K562 (cell line): ENCODE data around the gene ZNF273. TPM values are rescaled to one million over a fixed set of nuclear protein-coding genes. Genes with fewer than 3 reads are reported as not detected.

Experiments
- ATAC-seq: fragments of 200-7000 bp; cut with Tn5 transposase; 3 replicates; pipeline ENCODE4 v1.9.1; 2020; ENCODE audit warnings: moderate library complexity
- BruUV-seq: library from RNA; stranded (reverse); fragments of 400-500 nt; replicated peaks from 2 replicates; lab custom pipeline; 2021; lab: Mats Ljungman, UMichigan
- CTCF ChIA-PET: fragments of 300-600 bp; formaldehyde crosslinking; extraction: SDS; loops from one replicate; lab custom pipeline; 2021; ENCODE audit warnings: low intra/inter-chr PET ratio; lab: Yijun Ruan, JAX
- POLR2A ChIA-PET: fragments of 300-600, 350-650 bp; sonication (Branson Sonifier 250); formaldehyde crosslinking; extraction: SDS; loops from one replicate; lab custom pipeline; 2021; ENCODE audit warnings: antibody characterized with exemption, inconsistent platforms; lab: Yijun Ruan, JAX
- DNase-seq, 4 experiments: peaks; one replicate each; pipeline versions ENCODE4 v3.0.0 to v3.0.0-alpha.2; 2011 to 2018; ENCODE audit warnings: low spot score in 3 of 4, mixed read lengths in 3 of 4; ENCODE audit errors: extremely low read depth in 1 of 4
- FAIRE-seq: peaks from 2 replicates; lab custom pipeline; 2011; peaks lifted over from hg19 to GRCh38; lab: Jason Lieb, UNC
- H2AFZ ChIP-seq: 2 replicates; pipeline ENCODE4 v1.6.0; 2011; ENCODE audit warnings: low read depth, low read length, control low read depth, inconsistent platforms
- H3K27ac ChIP-seq: fragments of 200-600 bp; 3 replicates; pipeline ENCODE4 v1.8.0; 2011; ENCODE audit warnings: low read depth, mild to moderate bottlenecking, control low read depth, inconsistent platforms, low read length, moderate library complexity, mixed read lengths; ENCODE audit errors: extremely low read depth
- H3K27me3 ChIP-seq, 2 experiments: fragments of 300-600 bp in 1 of 2; 2 replicates in 1 of 2; 3 replicates in 1 of 2; pipeline versions ENCODE4 v1.6.0 to v1.8.0; 2011; ENCODE audit warnings: inconsistent platforms in 2 of 2, low read length in 2 of 2, mild to moderate bottlenecking in 1 of 2, mixed read lengths in 1 of 2, moderate library complexity in 1 of 2; ENCODE audit not compliant: control insufficient read depth in 2 of 2, insufficient read depth in 2 of 2
- H3K36me3 ChIP-seq: fragments of 300-600 bp; 3 replicates; pipeline ENCODE4 v1.8.0; 2011; ENCODE audit warnings: mild to moderate bottlenecking, low read length, inconsistent platforms; ENCODE audit not compliant: control insufficient read depth, insufficient read depth
- H3K4me1 ChIP-seq, 2 experiments: fragments of 200-600 bp in 1 of 2; replicated peaks in 1 of 2; 2 replicates in 1 of 2; 3 replicates in 1 of 2; pipeline versions ENCODE4 v1.5.1 to v1.8.0; 2011; ENCODE audit warnings: inconsistent platforms in 2 of 2, low read length in 2 of 2, mild to moderate bottlenecking in 1 of 2, mixed read lengths in 1 of 2, moderate library complexity in 1 of 2; ENCODE audit not compliant: control insufficient read depth in 2 of 2, insufficient read depth in 2 of 2
- H3K4me2 ChIP-seq: 2 replicates; pipeline ENCODE4 v1.6.1; 2011; ENCODE audit warnings: low read length, control low read depth, inconsistent platforms, mixed read lengths; ENCODE audit not compliant: insufficient read depth
- H3K4me3 ChIP-seq: fragments of 200-600 bp; sonication (generic), shearing (Covaris generic); 2 replicates; pipeline ENCODE4 v1.5.1; 2016; ENCODE audit warnings: control low read depth, inconsistent platforms
- H3K79me2 ChIP-seq: fragments of 200-600 bp; 3 replicates; pipeline ENCODE4 v1.8.0; 2011; ENCODE audit warnings: low read length, inconsistent platforms; ENCODE audit not compliant: control insufficient read depth, insufficient read depth
- H3K9ac ChIP-seq, 2 experiments: 2 replicates each; pipeline versions ENCODE4 v1.6.0 to v1.6.1; 2011; ENCODE audit warnings: low read depth in 2 of 2, low read length in 2 of 2, control low read depth in 1 of 2, inconsistent platforms in 1 of 2, mild to moderate bottlenecking in 1 of 2, mixed read lengths in 1 of 2; ENCODE audit not compliant: insufficient read depth in 1 of 2
- H3K9me1 ChIP-seq: one replicate; pipeline ENCODE4 v1.6.0; 2011; ENCODE audit warnings: inconsistent platforms, mild to moderate bottlenecking, low read length, moderate library complexity; ENCODE audit not compliant: control insufficient read depth, insufficient read depth
- H3K9me3 ChIP-seq: replicated peaks from 2 replicates; pipeline ENCODE4 v1.5.1; 2011; ENCODE audit warnings: low read depth, low read length, inconsistent platforms; ENCODE audit not compliant: control insufficient read depth, insufficient read depth
- H4K20me1 ChIP-seq: replicated peaks from 2 replicates; pipeline ENCODE4 v1.6.1; 2011; ENCODE audit warnings: low read length, inconsistent platforms, mixed read lengths; ENCODE audit not compliant: control insufficient read depth, insufficient read depth
- CBX5 ChIP-seq: IDR thresholded peaks from 2 replicates; pipeline ENCODE4 v1.6.1; 2014; ENCODE audit warnings: low read depth, borderline replicate concordance
- CEBPG ChIP-seq, 3 experiments: fragments of 200-800 bp in 1 of 3; sonication (Bioruptor generic) in 1 of 3; sonication (generic) in 1 of 3; formaldehyde crosslinking in 1 of 3; IDR thresholded peaks in 2 of 3; conservative IDR thresholded peaks in 1 of 3; 2 replicates each; pipeline versions ENCODE4 v1.6.1 to v1.8.0; 2016 to 2022; ENCODE audit warnings: missing compliant biosample characterization in 2 of 3, missing genetic modification characterization in 2 of 3, mild to moderate bottlenecking in 1 of 3, missing genetic modification reagents in 1 of 3
- FOXK1 ChIP-seq: sonication (generic); formaldehyde crosslinking; IDR thresholded peaks from 2 replicates; pipeline ENCODE4 v1.8.0; 2022; ENCODE audit warnings: missing genetic modification reagents, mild to moderate bottlenecking, borderline replicate concordance
- MAX ChIP-seq: sonication (generic); formaldehyde crosslinking; IDR thresholded peaks from 2 replicates; pipeline ENCODE4 v1.9.0; 2022; ENCODE audit warnings: mild to moderate bottlenecking, missing genetic modification reagents
- PKNOX1 ChIP-seq: fragments of 450-650 bp; IDR thresholded peaks from 2 replicates; pipeline ENCODE4 v1.6.1; 2016
- RAD21 ChIP-seq, 2 experiments: fragments of 250-450 bp in 1 of 2; fragments of 450-650 bp in 1 of 2; sonication (Bioruptor Pico) in 1 of 2; formaldehyde crosslinking in 1 of 2; IDR thresholded peaks in 1 of 2; conservative IDR thresholded peaks in 1 of 2; 2 replicates each; pipeline versions ENCODE4 v1.4.0 to v1.8.0; 2020 to 2022; ENCODE audit warnings: mild to moderate bottlenecking in 2 of 2, moderate library complexity in 1 of 2
- SMARCE1 ChIP-seq: fragments of 450-650 bp; IDR thresholded peaks from 2 replicates; pipeline ENCODE4 v1.7.1; 2016; ENCODE audit warnings: mild to moderate bottlenecking
- SRSF9 ChIP-seq: fragments of 200-400 bp; formaldehyde crosslinking; IDR thresholded peaks from 2 replicates; pipeline ENCODE4 v1.6.1; 2017; ENCODE audit warnings: low read depth, low read length, borderline replicate concordance
- ZNF282 ChIP-seq: sonication (generic); formaldehyde crosslinking; IDR thresholded peaks from 2 replicates; pipeline ENCODE4 v1.8.1; 2023; ENCODE audit warnings: missing genetic modification reagents
- WGBS: fragments of 100-300 bp; shearing (Covaris generic); methylation state at CpG from one replicate; pipeline ENCODE4 v1.1.6; 2016; ENCODE audit warnings: low coverage, mixed read lengths; ENCODE audit not compliant: insufficient coverage; ENCODE audit errors: missing lambda C conversion rate; 5-methylcytosine and 5-hydroxymethylcytosine counted together
- in situ Hi-C: fragments of 300-500 bp; cut with MboI; formaldehyde crosslinking; loops from 4 replicates; pipeline ENCODE4 v1.15.0; 2018; ENCODE audit warnings: inconsistent platforms, mixed read lengths
- intact Hi-C: fragments of 100-400 bp; cut with micrococcal nuclease; formaldehyde crosslinking; loops from 2 replicates; pipeline ENCODE4 v1.14.2; 2022
- polyA plus RNA-seq, 8 experiments: library from polyadenylated mRNA; depleted of rRNA in 4 of 8; stranded (reverse) in 5 of 8; unstranded in 3 of 8; fragments of >200 nt; fragmentation: Nextera tagmentation in 2 of 8; fragmentation: Illumina TruSeq in 1 of 8; extraction: Ambion mirVana in 2 of 8; extraction: Trizol in 1 of 8; gene quantifications; 2 replicates each; pipeline versions ENCODE4 v1.2.1 to v1.2.3, GENCODE V29; 2011 to 2014; ENCODE audit warnings: inconsistent platforms in 1 of 8, missing spikeins in 1 of 8
- total RNA-seq, 7 experiments: library from RNA; depleted of rRNA in 6 of 7; stranded (reverse); fragments of >200 nt in 6 of 7; fragmentation: Illumina TruSeq in 2 of 7; extraction: Trizol in 2 of 7; gene quantifications; 2 replicates each; pipeline versions ENCODE4 v1.2.1 to v1.2.3, GENCODE V29; 2011 to 2021; ENCODE audit warnings: low replicate concordance in 1 of 7
- TF ChIP-seq, protein P1 (sequence below): fragments of 150-350 bp; conservative IDR thresholded peaks from 2 replicates; pipeline ENCODE4 v1.6.1; 2014; ENCODE audit warnings: low read length

Gene ZNF273
- total and polyA plus RNA-seq, 9 of the 15 experiments (the other 6 are each of a cell fraction or from before 2014, with no cell fraction given): 13.3 to 37.0 (median 20.7) TPM

DNA sequence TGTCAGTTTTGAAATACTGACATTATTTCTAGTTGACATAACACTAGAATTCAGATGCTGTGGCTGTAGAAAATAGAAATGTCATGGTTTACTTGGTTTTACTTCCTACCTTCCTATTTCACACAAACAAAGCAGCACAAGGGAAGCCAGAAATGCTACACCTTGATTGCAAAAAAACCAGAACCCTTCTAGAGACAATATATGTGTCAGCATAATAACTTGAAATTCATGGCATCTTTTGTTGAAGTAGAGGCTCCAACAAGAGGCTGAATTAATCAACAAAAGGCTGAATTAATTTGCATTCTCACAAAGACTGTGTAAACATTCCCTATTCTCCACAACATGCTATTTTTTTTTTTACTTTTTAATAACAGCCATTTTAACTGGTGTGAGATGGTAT lies 62.5 kb downstream of the ZNF273 start (continued):
- TF ChIP-seq, protein P1, sequence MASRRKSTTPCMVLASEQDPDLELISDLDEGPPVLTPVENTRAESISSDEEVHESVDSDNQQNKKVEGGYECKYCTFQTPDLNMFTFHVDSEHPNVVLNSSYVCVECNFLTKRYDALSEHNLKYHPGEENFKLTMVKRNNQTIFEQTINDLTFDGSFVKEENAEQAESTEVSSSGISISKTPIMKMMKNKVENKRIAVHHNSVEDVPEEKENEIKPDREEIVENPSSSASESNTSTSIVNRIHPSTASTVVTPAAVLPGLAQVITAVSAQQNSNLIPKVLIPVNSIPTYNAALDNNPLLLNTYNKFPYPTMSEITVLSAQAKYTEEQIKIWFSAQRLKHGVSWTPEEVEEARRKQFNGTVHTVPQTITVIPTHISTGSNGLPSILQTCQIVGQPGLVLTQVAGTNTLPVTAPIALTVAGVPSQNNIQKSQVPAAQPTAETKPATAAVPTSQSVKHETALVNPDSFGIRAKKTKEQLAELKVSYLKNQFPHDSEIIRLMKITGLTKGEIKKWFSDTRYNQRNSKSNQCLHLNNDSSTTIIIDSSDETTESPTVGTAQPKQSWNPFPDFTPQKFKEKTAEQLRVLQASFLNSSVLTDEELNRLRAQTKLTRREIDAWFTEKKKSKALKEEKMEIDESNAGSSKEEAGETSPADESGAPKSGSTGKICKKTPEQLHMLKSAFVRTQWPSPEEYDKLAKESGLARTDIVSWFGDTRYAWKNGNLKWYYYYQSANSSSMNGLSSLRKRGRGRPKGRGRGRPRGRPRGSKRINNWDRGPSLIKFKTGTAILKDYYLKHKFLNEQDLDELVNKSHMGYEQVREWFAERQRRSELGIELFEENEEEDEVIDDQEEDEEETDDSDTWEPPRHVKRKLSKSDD: no peak
- no peak for TF ChIP-seq CEBPG (CRISPR knock-in tag; IDR thresholded peaks at IDR 0.05)
- TF ChIP-seq CEBPG (tag; conservative IDR thresholded peaks at IDR 0.05 in 1 of 2, IDR thresholded peaks at IDR 0.05 in 1 of 2): no peak
- TF ChIP-seq, all 486 proteins: peak for 4

DNA sequence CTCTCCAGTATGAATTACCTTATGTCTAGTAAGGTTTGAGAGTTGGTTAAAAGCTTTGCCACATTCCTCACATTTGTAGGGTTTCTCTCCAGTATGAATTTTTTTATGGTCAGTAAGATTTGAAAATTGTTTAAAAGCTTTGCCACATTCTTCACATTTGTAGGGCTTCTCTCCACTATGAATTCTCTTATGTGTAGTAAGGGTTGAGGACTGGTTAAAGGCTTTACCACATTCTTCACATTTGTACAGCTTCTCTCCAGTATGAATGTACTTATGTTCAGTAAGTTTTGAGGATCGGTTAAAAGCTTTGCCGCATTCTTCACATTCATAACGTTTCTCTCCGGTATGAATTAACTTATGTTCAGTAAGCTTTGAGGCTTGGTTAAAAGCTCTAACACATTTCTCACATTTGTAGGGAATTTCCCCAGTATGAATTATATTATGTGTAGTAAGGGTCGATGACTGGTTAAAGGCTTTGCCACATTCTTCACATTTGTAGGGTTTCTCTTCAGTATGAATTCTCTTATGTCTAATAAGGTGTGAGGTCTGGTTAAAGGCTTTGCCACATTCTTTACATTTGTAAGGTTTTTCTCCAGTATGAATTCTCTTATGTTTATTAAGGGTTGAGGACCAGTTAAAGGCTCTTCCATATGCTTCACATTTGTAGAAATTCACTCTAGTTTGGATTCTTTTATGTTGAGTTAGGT lies 75.6 kb downstream of the ZNF273 start:
- FAIRE-seq (peak; percentile 65), DNase-seq (no peak), ATAC-seq (no peak)
- Histone ChIP-seq H3K9me1 (no peaks in the 10 kb centered on the region), H3K9me3 (peaks cover 42% of the 10 kb centered on the region), H3K79me2 (no peaks in the 10 kb centered on the region), H2AFZ (no peak overlapping the region), H3K9ac (no peak overlapping the region), H3K36me3 (peaks cover 30% of the 10 kb centered on the region), H3K27ac (no peak overlapping the region), H3K4me3 (no peak overlapping the region), H3K4me2 (no peak overlapping the region), H3K4me1 (no peaks in the 10 kb centered on the region), H3K27me3 (no peaks in the 10 kb centered on the region), H4K20me1 (no peaks in the 10 kb centered on the region)
- POLR2A ChIA-PET: no interaction called here
- in situ Hi-C loops (no loop called here), intact Hi-C loops (no loop called here)
- WGBS: 73% methylated on average over 5 of the region's 5 CpGs
- CTCF ChIA-PET: no interaction called here
- no TSS peak for BruUV-seq
- TF ChIP-seq CBX5: 0 out of 2 replicates have a peak, but pooled peaks have one; percentile 65
- TF ChIP-seq SMARCE1: no peak
- TF ChIP-seq RAD21 (CRISPR knock-in tag; conservative IDR thresholded peaks at IDR 0.05 in 1 of 2, IDR thresholded peaks at IDR 0.05 in 1 of 2): peak in 1 of 2 experiments; percentile 19; a peak in 2 of 4 replicates
- TF ChIP-seq ZNF282 (CRISPR knock-in tag): no peak
- no peak for TF ChIP-seq MAX (CRISPR knock-in tag)
- TF ChIP-seq PKNOX1: no peak
- no peak for TF ChIP-seq SRSF9
- TF ChIP-seq FOXK1 (CRISPR knock-in tag): no peak
